ENCODE data around the gene RAMP1.

Gene RAMP1

DNA sequence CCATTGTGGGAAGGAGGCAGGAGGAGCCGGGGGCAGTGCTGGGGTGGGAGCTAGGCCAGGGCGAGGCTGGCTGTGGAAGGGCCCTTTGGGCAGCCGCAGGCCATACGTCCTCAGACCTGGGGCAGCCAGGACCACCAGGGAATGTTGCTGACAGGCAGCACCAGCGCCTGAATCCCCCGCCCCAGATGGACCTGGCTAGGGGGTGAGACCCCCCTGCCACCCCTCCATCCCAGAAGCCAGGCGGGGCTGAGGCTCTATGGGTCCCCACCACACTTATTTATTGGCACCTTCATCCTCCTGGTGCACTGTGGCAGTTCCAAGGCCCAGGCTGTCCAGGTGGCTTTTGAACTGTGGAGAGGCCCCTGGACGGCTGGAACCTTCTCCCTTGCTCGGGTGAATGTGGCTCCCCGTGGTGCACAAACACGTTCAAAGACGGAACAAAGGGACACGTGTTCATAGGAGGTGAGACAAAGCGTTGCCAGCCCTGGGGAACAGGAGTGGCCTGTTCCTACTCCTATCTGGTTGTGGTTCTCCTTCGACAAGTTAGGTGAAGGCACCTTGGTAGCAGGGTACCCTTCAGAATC is 35.1 kb downstream of the RAMP1 start:
- no peak overlapping the region for H3K27ac ChIP-seq (ENCODE audit: low read depth, low read length)

DNA sequence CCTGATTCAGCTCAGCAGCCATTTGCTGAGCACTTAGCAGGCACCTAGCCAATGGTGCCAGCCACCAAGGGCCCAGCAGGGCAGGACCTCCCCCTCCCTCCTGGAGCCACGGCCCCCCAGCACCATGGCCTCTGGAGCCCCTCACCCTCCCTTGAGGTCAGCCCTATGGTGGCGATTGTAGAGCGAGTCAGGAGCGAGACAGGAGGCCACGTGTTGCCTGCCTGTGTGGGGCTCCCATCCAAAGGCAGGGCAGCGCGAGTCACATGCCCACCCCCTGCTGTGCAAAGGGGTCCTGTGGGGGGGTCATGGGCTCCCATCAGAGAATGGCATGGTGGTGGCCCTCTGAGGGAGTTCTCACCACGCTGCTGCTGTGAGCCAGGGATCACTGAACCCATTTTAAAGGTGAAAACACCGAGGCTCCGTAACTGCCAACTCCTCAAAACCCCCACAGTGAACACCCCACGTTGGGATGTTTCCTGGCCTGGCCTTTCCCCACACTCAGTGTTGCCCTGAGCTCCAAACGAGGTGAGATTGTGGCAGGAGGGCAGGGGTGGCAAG is 35.6 kb downstream of the RAMP1 start:
- Histone ChIP-seq H3K27me3 (ENCODE audit: low read length) (no peaks in the 10 kb centered on the region), H3K27ac (ENCODE audit: low read depth, low read length) (no peak overlapping the region), H3K4me2 (ENCODE audit: low read depth, low read length, poor library complexity, severe bottlenecking) (no peak overlapping the region), H3K9ac (ENCODE audit: low read length) (no peak overlapping the region), H3K4me3 (ENCODE audit: insufficient read depth, low read length, poor library complexity, severe bottlenecking) (no peak overlapping the region), H3K9me3 (ENCODE audit: insufficient read depth, low read length) (no peaks in the 10 kb centered on the region), H2AFZ (ENCODE audit: low read depth, low read length, severe bottlenecking) (no peak overlapping the region), H3K9me2 (replicated peaks; ENCODE audit: insufficient read depth, low read length) (no peaks in the 10 kb centered on the region), H3K36me3 (ENCODE audit: low read length) (no peaks in the 10 kb centered on the region), H4K20me1 (ENCODE audit: low read depth, low read length) (no peaks in the 10 kb centered on the region), H3K79me2 (ENCODE audit: insufficient read depth, low read length) (no peaks in the 10 kb centered on the region), H3F3A (ENCODE audit: insufficient read depth) (no peaks in the 10 kb centered on the region)
- TF ChIP-seq, protein P1, sequence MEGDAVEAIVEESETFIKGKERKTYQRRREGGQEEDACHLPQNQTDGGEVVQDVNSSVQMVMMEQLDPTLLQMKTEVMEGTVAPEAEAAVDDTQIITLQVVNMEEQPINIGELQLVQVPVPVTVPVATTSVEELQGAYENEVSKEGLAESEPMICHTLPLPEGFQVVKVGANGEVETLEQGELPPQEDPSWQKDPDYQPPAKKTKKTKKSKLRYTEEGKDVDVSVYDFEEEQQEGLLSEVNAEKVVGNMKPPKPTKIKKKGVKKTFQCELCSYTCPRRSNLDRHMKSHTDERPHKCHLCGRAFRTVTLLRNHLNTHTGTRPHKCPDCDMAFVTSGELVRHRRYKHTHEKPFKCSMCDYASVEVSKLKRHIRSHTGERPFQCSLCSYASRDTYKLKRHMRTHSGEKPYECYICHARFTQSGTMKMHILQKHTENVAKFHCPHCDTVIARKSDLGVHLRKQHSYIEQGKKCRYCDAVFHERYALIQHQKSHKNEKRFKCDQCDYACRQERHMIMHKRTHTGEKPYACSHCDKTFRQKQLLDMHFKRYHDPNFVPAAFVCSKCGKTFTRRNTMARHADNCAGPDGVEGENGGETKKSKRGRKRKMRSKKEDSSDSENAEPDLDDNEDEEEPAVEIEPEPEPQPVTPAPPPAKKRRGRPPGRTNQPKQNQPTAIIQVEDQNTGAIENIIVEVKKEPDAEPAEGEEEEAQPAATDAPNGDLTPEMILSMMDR (IDR thresholded peaks at IDR 0.05; ENCODE audit: insufficient read depth, low read length, poor library complexity, severe bottlenecking): no peak
- no peak for TF ChIP-seq EZH2phosphoT487 (conservative IDR thresholded peaks at IDR 0.05; ENCODE audit: low read length)

More for the DNA sequence above, 35.1 kb downstream of the RAMP1 start:
- H3K4me2 ChIP-seq (ENCODE audit: low read depth, low read length, poor library complexity, severe bottlenecking): no peak overlapping the region
- H4K20me1 ChIP-seq (ENCODE audit: low read depth, low read length): no peaks in the 10 kb centered on the region
- no peaks in the 10 kb centered on the region for H3F3A ChIP-seq (ENCODE audit: insufficient read depth)
- no peak overlapping the region for H3K9ac ChIP-seq (ENCODE audit: low read length)
- H3K9me2 ChIP-seq (replicated peaks; ENCODE audit: insufficient read depth, low read length): no peaks in the 10 kb centered on the region
- H3K9me3 ChIP-seq (ENCODE audit: insufficient read depth, low read length): no peaks in the 10 kb centered on the region
- H3K79me2 ChIP-seq (ENCODE audit: insufficient read depth, low read length): no peaks in the 10 kb centered on the region
- no peak for TF ChIP-seq EZH2phosphoT487 (conservative IDR thresholded peaks at IDR 0.05; ENCODE audit: low read length)
- TF ChIP-seq, protein P1 (IDR thresholded peaks at IDR 0.05; ENCODE audit: insufficient read depth, low read length, poor library complexity, severe bottlenecking): no peak
- H2AFZ ChIP-seq (ENCODE audit: low read depth, low read length, severe bottlenecking): no peak overlapping the region
- no peaks in the 10 kb centered on the region for H3K27me3 ChIP-seq (ENCODE audit: low read length)
- H3K4me3 ChIP-seq (ENCODE audit: insufficient read depth, low read length, poor library complexity, severe bottlenecking): no peak overlapping the region
- H3K36me3 ChIP-seq (ENCODE audit: low read length): no peaks in the 10 kb centered on the region

DNA sequence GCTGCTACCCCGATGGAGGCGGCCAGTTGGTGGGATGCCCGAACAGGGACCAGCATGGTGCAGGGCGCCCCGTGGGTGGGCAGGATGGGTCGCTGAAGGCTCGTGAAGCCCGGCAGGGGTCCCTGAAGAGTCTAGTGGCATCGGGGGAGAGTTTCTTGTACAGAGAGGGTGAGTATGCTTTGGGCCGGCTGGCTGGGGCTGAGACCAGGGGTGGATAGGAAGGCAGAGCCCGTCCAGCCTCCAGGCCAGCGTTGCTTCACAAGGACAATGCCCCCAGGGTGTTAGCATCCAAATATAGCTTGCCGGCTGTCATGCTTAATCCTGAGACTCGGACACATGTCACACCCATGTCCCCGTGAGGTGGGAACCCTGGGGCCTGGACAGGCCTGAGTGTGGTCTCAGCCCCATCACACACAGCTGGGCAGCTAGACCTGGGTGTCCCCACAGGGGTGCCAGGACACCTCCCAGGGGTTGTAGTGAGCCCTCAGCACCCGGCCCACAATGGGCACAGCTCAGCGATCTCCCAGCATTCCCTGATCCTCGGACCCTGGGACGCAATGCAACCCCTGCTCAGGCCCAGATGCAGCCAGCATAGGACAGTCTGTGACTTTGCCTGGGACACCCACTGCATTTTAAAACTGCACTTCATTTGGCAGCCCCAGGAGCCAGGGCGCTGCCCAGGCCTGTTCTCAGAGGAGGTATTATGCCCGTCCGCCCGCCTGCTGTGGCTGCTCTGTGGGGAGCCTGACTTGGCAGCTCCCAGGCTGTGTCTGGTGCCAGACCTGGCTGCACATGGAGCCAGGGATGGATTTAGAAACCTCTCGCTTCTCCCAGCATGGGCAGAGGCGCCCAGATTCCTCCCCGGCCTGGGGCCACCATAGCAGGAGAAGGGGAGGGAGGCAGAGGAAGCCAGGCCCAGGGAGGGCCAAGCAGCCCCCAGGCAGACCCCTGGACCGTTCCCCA is 36.4 kb downstream of the RAMP1 start:
- Histone ChIP-seq H3K79me2 (ENCODE audit: insufficient read depth, low read length) (no peaks in the 10 kb centered on the region), H3K9ac (ENCODE audit: low read length) (no peak overlapping the region), H3K4me2 (ENCODE audit: low read depth, low read length, poor library complexity, severe bottlenecking) (no peak overlapping the region), H4K20me1 (ENCODE audit: low read depth, low read length) (no peaks in the 10 kb centered on the region), H3K27me3 (ENCODE audit: low read length) (no peaks in the 10 kb centered on the region), H3K36me3 (ENCODE audit: low read length) (no peaks in the 10 kb centered on the region), H3K9me3 (ENCODE audit: insufficient read depth, low read length) (no peaks in the 10 kb centered on the region), H3K4me3 (ENCODE audit: insufficient read depth, low read length, poor library complexity, severe bottlenecking) (no peak overlapping the region), H3K9me2 (replicated peaks; ENCODE audit: insufficient read depth, low read length) (no peaks in the 10 kb centered on the region), H2AFZ (ENCODE audit: low read depth, low read length, severe bottlenecking) (no peak overlapping the region), H3F3A (ENCODE audit: insufficient read depth) (no peaks in the 10 kb centered on the region), H3K27ac (ENCODE audit: low read depth, low read length) (no peak overlapping the region)
- no peak for TF ChIP-seq EZH2phosphoT487 (conservative IDR thresholded peaks at IDR 0.05; ENCODE audit: low read length)
- TF ChIP-seq, protein P1 (IDR thresholded peaks at IDR 0.05; ENCODE audit: insufficient read depth, low read length, poor library complexity, severe bottlenecking): no peak

All from SU-DHL-6 (cell line).